Prostate gland (tissue), 2 donors: Measurements from ENCODE around the gene IMMP2L. TPM values are rescaled to one million over a fixed set of nuclear protein-coding genes. Genes with fewer than 3 reads are reported as not detected.

Source experiments
- DNase-seq: peaks from one replicate; pipeline ENCODE4 v3.0.0-alpha.2; 2019; ENCODE audit warnings: low spot score
- H3K27ac ChIP-seq, 2 donors: fragments of 200-600 bp; sonication (generic); 2 replicates each; pipeline ENCODE4 v1.5.1; 2017 to 2019
- H3K27me3 ChIP-seq: fragments of 200-600 bp; sonication (generic); replicated peaks from 2 replicates; pipeline ENCODE4 v1.5.1; 2019; ENCODE audit not compliant: insufficient read depth
- H3K36me3 ChIP-seq, 2 donors: fragments of 200-600 bp; sonication (generic); 1 replicate in 1 of 2; 2 replicates in 1 of 2; pipeline versions ENCODE4 v1.5.1 to v1.8.1; 2017 to 2019
- H3K4me1 ChIP-seq: fragments of 200-600 bp; sonication (generic); replicated peaks from 2 replicates; pipeline ENCODE4 v1.5.1; 2019
- H3K4me3 ChIP-seq, 2 donors: fragments of 200-600 bp; sonication (generic); 2 replicates each; pipeline ENCODE4 v1.5.1; 2017 to 2019
- H3K9me3 ChIP-seq: fragments of 200-600 bp; sonication (generic); 2 replicates; pipeline ENCODE4 v1.5.1; 2017
- CTCF ChIP-seq, 4 experiments: fragments of 200-600 bp in 2 of 4; fragments of 450-650 bp in 2 of 4; sonication (generic) in 2 of 4; IDR thresholded peaks; 1 replicate in 3 of 4; 2 replicates in 1 of 4; pipeline ENCODE4 v1.5.1; 2016 to 2019; ENCODE audit warnings: antibody characterized with exemption in 4 of 4, mild to moderate bottlenecking in 2 of 4, moderate library complexity in 2 of 4
- POLR2A ChIP-seq: fragments of 450-650 bp; IDR thresholded peaks from one replicate; pipeline ENCODE4 v1.6.1; 2016; ENCODE audit warnings: antibody characterized with exemption, mild to moderate bottlenecking
- POLR2AphosphoS5 ChIP-seq: sonication (generic); formaldehyde crosslinking; IDR thresholded peaks from one replicate; pipeline ENCODE4 v1.6.1; 2017; ENCODE audit warnings: antibody characterized with exemption
- WGBS: methylation state at CpG from one replicate; pipeline ENCODE4 v1.1.5; 2018; 5-methylcytosine and 5-hydroxymethylcytosine counted together
- intact Hi-C: fragments of 100-400 bp; cut with DNase I; formaldehyde crosslinking; loops from one replicate; pipeline ENCODE4 v1.14.2; 2022
- total RNA-seq, 2 donors: library from RNA; depleted of rRNA; stranded (reverse); fragments of >200 nt; gene quantifications; one replicate each; pipeline ENCODE4 v1.1.0, GENCODE V29; 2016

The IMMP2L gene
- total RNA-seq, 2 donors from 2014 or later, result 16.9 to 20.4 TPM

- H3K4me3 ChIP-seq, result no peak overlapping the region
- intact Hi-C loops, result no loop called here
- DNase-seq, result no peak
- 97% methylated on average over 4 of the region's 4 CpGs for WGBS
- no peak overlapping the region for H3K27ac ChIP-seq
- H3K9me3 ChIP-seq, result no peaks in the 10 kb centered on the region
- H3K4me1 ChIP-seq, result no peaks in the 10 kb centered on the region
- TF ChIP-seq POLR2AphosphoS5, result no peak
- TF ChIP-seq POLR2A, result no peak
- H3K36me3 ChIP-seq, result no peaks in the 10 kb centered on the region
- no peaks in the 10 kb centered on the region for H3K27me3 ChIP-seq
Observed at GRCh38 chr7:111027396-111027795, 534.9 kb downstream of the IMMP2L start.

GRCh38 chr7:111026806-111027205 is 535.5 kb downstream of the IMMP2L start:
- WGBS, result 94% methylated on average over 2 of the region's 2 CpGs
- H3K27me3 ChIP-seq, result no peaks in the 10 kb centered on the region
- H3K36me3 ChIP-seq, result no peaks in the 10 kb centered on the region
- no peaks in the 10 kb centered on the region for H3K9me3 ChIP-seq
- intact Hi-C loops, result no loop called here
- no peak for TF ChIP-seq CTCF (IDR thresholded peaks at IDR 0.05)
- no peak for TF ChIP-seq POLR2AphosphoS5
- no peak for TF ChIP-seq POLR2A
- no peak for DNase-seq
- no peak overlapping the region for H3K27ac ChIP-seq
- no peak overlapping the region for H3K4me3 ChIP-seq
- no peaks in the 10 kb centered on the region for H3K4me1 ChIP-seq

DNA sequence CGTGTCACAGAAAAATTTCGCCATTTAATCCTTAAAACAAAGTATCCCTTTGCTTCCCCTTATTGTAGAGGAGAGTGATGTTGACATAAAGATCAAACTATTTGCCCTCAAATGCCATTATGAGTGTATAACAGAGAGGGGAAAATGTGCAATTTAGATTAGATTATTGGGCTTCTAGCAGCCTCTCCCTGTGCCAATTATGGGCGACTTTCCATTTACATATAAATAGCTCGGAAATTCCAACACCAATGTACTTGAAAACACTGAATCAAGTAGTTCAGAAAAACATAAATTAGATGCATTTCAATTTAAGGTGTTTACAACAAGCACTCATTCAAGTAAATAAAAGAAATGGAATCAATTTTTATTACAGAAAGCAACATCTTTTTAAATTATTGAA is 535.9 kb downstream of the IMMP2L start:
- intact Hi-C loops, result no loop called here
- Histone ChIP-seq H3K36me3 (no peaks in the 10 kb centered on the region), H3K27ac (no peak overlapping the region), H3K4me1 (no peaks in the 10 kb centered on the region), H3K4me3 (no peak overlapping the region), H3K27me3 (no peaks in the 10 kb centered on the region), H3K9me3 (no peaks in the 10 kb centered on the region)
- WGBS, result 84% methylated on average over 4 of the region's 4 CpGs
- TF ChIP-seq POLR2A, result no peak
- no peak for TF ChIP-seq POLR2AphosphoS5
- no peak for TF ChIP-seq CTCF (IDR thresholded peaks at IDR 0.05)
- no peak for DNase-seq

DNA sequence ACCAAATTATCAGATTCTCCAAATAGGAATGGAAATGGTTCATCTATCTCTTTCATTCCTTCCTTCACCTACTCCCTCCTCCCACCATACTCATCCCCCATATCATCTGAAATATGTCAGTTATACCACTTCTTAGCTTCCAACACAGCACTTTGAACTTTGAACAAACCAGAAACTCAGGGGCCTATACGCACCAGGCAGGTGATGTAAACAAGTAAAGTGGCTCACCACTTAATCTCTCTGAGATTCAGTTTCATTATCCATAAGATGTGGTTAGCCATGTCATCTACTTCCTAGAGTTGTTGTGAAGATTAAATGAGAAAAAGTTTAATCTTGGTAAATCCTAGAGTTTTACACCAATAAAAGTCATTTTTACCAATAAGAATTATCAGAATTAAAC is 537.3 kb downstream of the IMMP2L start:
- H3K27me3 ChIP-seq, result no peaks in the 10 kb centered on the region
- no peak overlapping the region for H3K27ac ChIP-seq
- TF ChIP-seq POLR2AphosphoS5, result no peak
- TF ChIP-seq POLR2A, result no peak
- no peak for TF ChIP-seq CTCF (IDR thresholded peaks at IDR 0.05)
- 88% methylated on average over 1 of the region's 1 CpG for WGBS
- H3K4me3 ChIP-seq, result no peak overlapping the region
- DNase-seq, result no peak
- intact Hi-C loops, result no loop called here
- H3K4me1 ChIP-seq, result no peaks in the 10 kb centered on the region
- no peaks in the 10 kb centered on the region for H3K36me3 ChIP-seq
- H3K9me3 ChIP-seq, result no peaks in the 10 kb centered on the region

GRCh38 chr7:111018960-111019736 is 543.1 kb downstream of the IMMP2L start:
- Histone ChIP-seq H3K36me3 (no peaks in the 10 kb centered on the region), H3K9me3 (no peaks in the 10 kb centered on the region), H3K4me1 (no peaks in the 10 kb centered on the region), H3K27ac (no peak overlapping the region), H3K4me3 (no peak overlapping the region), H3K27me3 (no peaks in the 10 kb centered on the region)
- TF ChIP-seq POLR2AphosphoS5 (no peak), CTCF (IDR thresholded peaks at IDR 0.05) (no peak), POLR2A (no peak)
- DNase-seq, result no peak
- WGBS, result 30% methylated on average over 3 of the region's 3 CpGs
- intact Hi-C loops, result no loop called here
